ENCODE measurements around the gene UACA. TPM values are rescaled to one million over a fixed set of nuclear protein-coding genes. Genes with fewer than 3 reads are reported as not detected.

The UACA gene
- total RNA-seq, 1 experiment from 2014 or later, result 59.9 TPM

GRCh38 chr15:70659662-70660061 is 103.7 kb downstream of the UACA start:
- no peak overlapping the region for H3K4me3 ChIP-seq
- H3K79me2 ChIP-seq (ENCODE audit: low read depth), result no peaks in the 10 kb centered on the region
- no peaks in the 10 kb centered on the region for H3K9me2 ChIP-seq (ENCODE audit: insufficient read depth)
- H3F3A ChIP-seq (ENCODE audit: insufficient read depth, low read depth), result no peaks in the 10 kb centered on the region
- no peak overlapping the region for H3K4me2 ChIP-seq
- POLR2A ChIA-PET (ENCODE audit: unreplicated experiment), result no interaction called here
- no peaks in the 10 kb centered on the region for H4K20me1 ChIP-seq (ENCODE audit: insufficient read depth)
- TF ChIP-seq EZH2 (IDR thresholded peaks at IDR 0.05; ENCODE audit: low read depth) (no peak), CTCF (conservative IDR thresholded peaks at IDR 0.05) (no peak)
- H3K9me3 ChIP-seq (ENCODE audit: insufficient read depth, low read depth), result no peaks in the 10 kb centered on the region
- CTCF ChIA-PET, result no interaction called here
- no peak overlapping the region for H2AFZ ChIP-seq
- no peaks in the 10 kb centered on the region for H3K27me3 ChIP-seq (ENCODE audit: insufficient read depth, low read depth)
- peaks cover 2% of the 10 kb centered on the region for H3K36me3 ChIP-seq (ENCODE audit: low read depth)
- BruUV-seq (replicated peaks), result no TSS peak
- H3K4me1 ChIP-seq (replicated peaks; ENCODE audit: insufficient read depth), result no peaks in the 10 kb centered on the region
- no peak overlapping the region for H3K27ac ChIP-seq
- DNase-seq, result no peak
- intact Hi-C loops (cut with micrococcal nuclease; ENCODE audit: unreplicated experiment), result no loop called here

- no TSS peak for BruUV-seq (replicated peaks)
- Histone ChIP-seq H3K36me3 (ENCODE audit: low read depth) (peaks cover 3% of the 10 kb centered on the region), H3K79me2 (ENCODE audit: low read depth) (no peaks in the 10 kb centered on the region), H4K20me1 (ENCODE audit: insufficient read depth) (no peaks in the 10 kb centered on the region), H3K27ac (no peak overlapping the region), H3K27me3 (ENCODE audit: insufficient read depth, low read depth) (no peaks in the 10 kb centered on the region), H3F3A (ENCODE audit: insufficient read depth, low read depth) (no peaks in the 10 kb centered on the region), H2AFZ (no peak overlapping the region), H3K9me3 (ENCODE audit: insufficient read depth, low read depth) (no peaks in the 10 kb centered on the region), H3K4me3 (no peak overlapping the region), H3K4me1 (replicated peaks; ENCODE audit: insufficient read depth) (no peaks in the 10 kb centered on the region), H3K4me2 (no peak overlapping the region), H3K9me2 (ENCODE audit: insufficient read depth) (no peaks in the 10 kb centered on the region)
- no peak for DNase-seq
- ChIA-PET CTCF (no interaction called here), POLR2A (ENCODE audit: unreplicated experiment) (no interaction called here)
- TF ChIP-seq CTCF (conservative IDR thresholded peaks at IDR 0.05), result no peak
- TF ChIP-seq EZH2 (IDR thresholded peaks at IDR 0.05; ENCODE audit: low read depth), result no peak
- intact Hi-C loops (cut with micrococcal nuclease; ENCODE audit: unreplicated experiment), result no loop called here
Observed at GRCh38 chr15:70658641-70659040, 104.7 kb downstream of the UACA start.

GRCh38 chr15:70653426-70653825 is 109.9 kb downstream of the UACA start:
- Histone ChIP-seq H3K9me3 (ENCODE audit: insufficient read depth, low read depth) (no peaks in the 10 kb centered on the region), H3K4me2 (no peak overlapping the region), H3K4me1 (replicated peaks; ENCODE audit: insufficient read depth) (no peaks in the 10 kb centered on the region), H3K9me2 (ENCODE audit: insufficient read depth) (no peaks in the 10 kb centered on the region), H3F3A (ENCODE audit: insufficient read depth, low read depth) (no peaks in the 10 kb centered on the region), H3K27ac (no peak overlapping the region), H2AFZ (no peak overlapping the region), H3K36me3 (ENCODE audit: low read depth) (peaks cover 3% of the 10 kb centered on the region), H4K20me1 (ENCODE audit: insufficient read depth) (no peaks in the 10 kb centered on the region), H3K4me3 (no peak overlapping the region), H3K27me3 (ENCODE audit: insufficient read depth, low read depth) (no peaks in the 10 kb centered on the region), H3K79me2 (ENCODE audit: low read depth) (no peaks in the 10 kb centered on the region)
- no peak for TF ChIP-seq CTCF (conservative IDR thresholded peaks at IDR 0.05)
- CTCF ChIA-PET, result no interaction called here
- DNase-seq, result no peak
- BruUV-seq (replicated peaks), result no TSS peak
- POLR2A ChIA-PET (ENCODE audit: unreplicated experiment), result interaction anchor here (0.6 kb wide), 1 partner anchor 823 kb away, joined by 16 read pairs; no protein-coding TSS in a partner anchor
- intact Hi-C loops (cut with micrococcal nuclease; ENCODE audit: unreplicated experiment), result no loop called here

Measured in PC-9 (cell line).